Stromal cell of bone marrow (primary cell): ENCODE measurements around the gene SMO.
"Not testable (repeated sequence)": the region's sequence is repeated elsewhere in the genome, so short reads cannot be mapped to it uniquely, and the experiment has no call there.

ENCODE experiments used
- DNase-seq: peaks from one replicate; pipeline ENCODE4 v3.0.0-alpha.2; 2012; ENCODE audit warnings: low read depth

SMO gene

GRCh38 chr7:129240119-129240820 lies 51.8 kb downstream of the SMO start:
- DNase-seq = no peak

- no peak for DNase-seq
Measured at GRCh38 chr7:129244220-129244619, 55.8 kb downstream of the SMO start.

GRCh38 chr7:129245533-129245932 lies 57.1 kb downstream of the SMO start:
- no peak for DNase-seq

GRCh38 chr7:129247087-129247486 lies 58.7 kb downstream of the SMO start:
- no peak for DNase-seq

- no peak for DNase-seq
Measured at GRCh38 chr7:129252128-129252527, 63.7 kb downstream of the SMO start.

GRCh38 chr7:129252603-129253002 lies 64.2 kb downstream of the SMO start:
- not testable (repeated sequence) for DNase-seq

GRCh38 chr7:129255800-129256199 lies 67.4 kb downstream of the SMO start:
- DNase-seq = no peak

- no peak for DNase-seq
Measured at GRCh38 chr7:129256221-129256620, 67.8 kb downstream of the SMO start.

GRCh38 chr7:129257168-129257567 lies 68.7 kb downstream of the SMO start:
- no peak for DNase-seq

GRCh38 chr7:129258649-129259389 lies 70.4 kb downstream of the SMO start:
- DNase-seq = no peak

- DNase-seq = no peak
Measured at GRCh38 chr7:129262324-129262723, 73.9 kb downstream of the SMO start.
